G401 (cell line): ENCODE results near the gene PDE9A. TPM values are rescaled to one million over a fixed set of nuclear protein-coding genes. Genes with fewer than 3 reads are reported as not detected.
A peak's percentile ranks its signal among the peaks of the same experiment; 100 is the strongest.

Experiments
- DNase-seq: peaks from one replicate; pipeline ENCODE4 v3.0.0-alpha.2; 2015; ENCODE audit warnings: low spot score
- in situ Hi-C: cut with HindIII; loops from 2 replicates; pipeline ENCODE4 v1.10.0; 2016; ENCODE audit warnings: low sequenced_read_pairs, mixed read lengths
- total RNA-seq: library from RNA; depleted of rRNA; stranded (reverse); fragments of >200 nt; shearing (Covaris generic); gene quantifications from 2 replicates; pipeline ENCODE4 v1.2.3, GENCODE V29; 2014

PDE9A gene
- total RNA-seq, 1 experiment from 2014 or later = 5.7 TPM

- DNase-seq = no peak
- in situ Hi-C loops = no loop called here
These were observed 106.1 kb downstream of the PDE9A start for GRCh38 chr21:42759594-42759927.

DNA sequence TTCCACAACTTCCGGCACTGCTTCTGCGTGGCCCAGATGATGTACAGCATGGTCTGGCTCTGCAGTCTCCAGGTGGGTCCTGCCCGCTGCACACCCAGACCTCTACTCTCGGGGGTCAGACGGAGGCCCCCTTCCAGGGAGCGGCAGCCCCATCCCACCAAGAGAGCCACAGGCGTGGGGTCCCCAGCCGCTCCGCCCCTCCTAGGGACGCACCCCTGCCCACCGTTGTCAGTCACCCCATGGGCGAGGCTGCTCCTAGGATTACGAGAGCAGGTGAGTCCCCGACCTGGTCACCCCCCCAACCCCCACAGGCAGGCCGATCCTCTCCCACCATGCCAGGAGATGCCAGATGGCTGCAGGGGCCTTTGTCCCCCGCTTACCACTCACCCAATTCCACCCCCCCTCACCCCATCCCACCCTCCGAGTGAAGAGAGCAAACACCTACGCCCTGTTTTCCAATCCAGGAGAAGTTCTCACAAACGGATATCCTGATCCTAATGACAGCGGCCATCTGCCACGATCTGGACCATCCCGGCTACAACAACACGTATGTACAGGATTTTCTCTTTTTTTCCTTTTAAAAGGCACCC is 107.0 kb downstream of the PDE9A start:
- in situ Hi-C loops = no loop called here
- no peak for DNase-seq

DNA sequence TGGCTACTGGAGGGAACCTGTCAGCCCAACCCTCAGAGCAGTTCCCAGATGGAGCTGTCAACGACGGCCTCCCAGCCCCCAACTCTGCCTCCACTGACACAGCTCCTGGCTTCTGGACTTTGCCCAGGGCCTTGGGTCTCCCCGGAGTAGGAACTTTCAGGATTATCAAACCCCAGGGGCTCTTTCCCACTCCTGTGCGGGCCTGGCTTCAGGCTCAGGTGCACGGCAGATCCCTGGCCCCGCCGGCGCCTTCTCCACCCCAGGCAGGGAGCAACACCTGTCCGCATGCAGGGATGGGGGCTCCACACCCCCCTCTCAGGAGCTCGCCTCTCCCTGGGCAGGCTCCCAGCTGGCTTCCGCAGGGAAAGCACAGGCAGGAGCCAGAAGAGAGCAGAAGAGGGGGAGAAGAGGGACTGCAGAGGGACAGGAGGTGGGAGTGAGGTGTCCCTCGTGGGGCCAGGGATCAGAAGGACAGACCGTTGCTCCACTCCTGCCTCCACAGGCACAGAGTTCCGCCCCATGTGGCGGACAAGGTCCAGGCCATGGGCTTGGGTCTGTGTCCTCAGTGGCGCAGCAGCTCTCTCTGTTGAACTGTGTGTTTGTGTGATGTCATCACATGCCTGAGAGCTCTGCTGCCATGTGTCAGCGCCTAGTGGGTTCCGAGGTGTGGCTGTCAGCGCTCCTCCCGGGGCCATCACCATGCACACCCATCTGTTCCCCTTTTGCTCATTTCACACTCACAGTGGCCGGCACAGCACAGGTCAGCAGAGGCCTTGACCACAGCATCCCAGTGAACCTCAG is 107.7 kb downstream of the PDE9A start:
- in situ Hi-C loops = no loop called here
- DNase-seq = peak; percentile 76

GRCh38 chr21:42761776-42762335 is 108.4 kb downstream of the PDE9A start:
- DNase-seq = no peak
- in situ Hi-C loops = no loop called here

DNA sequence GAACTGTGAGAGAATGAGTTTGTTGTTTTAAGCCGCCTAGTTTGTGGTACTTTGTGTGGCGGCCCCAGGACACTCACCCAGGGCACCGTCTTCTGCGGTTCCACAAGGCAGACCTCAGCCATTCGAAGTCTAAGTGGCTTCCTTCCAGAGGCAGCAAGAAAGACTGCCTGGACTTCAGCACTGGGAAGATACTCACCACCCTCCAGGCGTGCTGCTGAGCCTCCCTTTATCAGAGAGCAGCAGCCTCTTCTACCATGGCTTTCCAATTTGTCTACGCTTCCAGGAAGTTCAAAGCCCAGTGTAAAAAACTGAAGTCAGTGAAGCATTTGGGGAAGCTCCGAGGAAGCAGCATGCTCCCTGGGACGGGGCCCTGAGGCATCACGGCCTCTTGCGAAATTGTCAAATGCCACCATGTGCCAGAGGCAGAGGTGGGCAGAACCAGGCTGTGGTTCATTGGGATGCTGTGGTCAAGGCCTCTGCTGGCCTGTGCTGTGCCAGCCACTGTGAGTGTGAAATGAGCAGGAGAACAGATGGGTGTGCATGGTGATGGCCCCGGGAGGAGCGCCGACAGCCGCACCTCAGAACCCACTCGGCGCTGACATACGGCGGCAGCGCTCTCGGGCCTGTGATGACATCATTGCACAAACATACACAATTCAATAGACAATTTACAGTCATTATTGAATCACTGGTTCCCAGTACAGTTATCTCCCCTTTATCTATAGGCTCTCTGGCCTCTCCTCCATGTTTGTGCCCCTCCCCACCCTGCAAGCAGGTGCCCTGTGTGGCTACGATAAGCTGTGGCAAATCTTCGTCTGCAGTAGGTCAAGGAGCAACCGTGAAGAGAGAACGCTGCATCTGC is 110.4 kb downstream of the PDE9A start:
- in situ Hi-C loops = no loop called here

GRCh38 chr21:42764443-42764760 is 111.0 kb downstream of the PDE9A start:
- in situ Hi-C loops = no loop called here
- no peak for DNase-seq

More for the DNA sequence above, 110.4 kb downstream of the PDE9A start:
- DNase-seq = no peak

GRCh38 chr21:42764883-42765282 is 111.5 kb downstream of the PDE9A start:
- no peak for DNase-seq
- in situ Hi-C loops = no loop called here

DNA sequence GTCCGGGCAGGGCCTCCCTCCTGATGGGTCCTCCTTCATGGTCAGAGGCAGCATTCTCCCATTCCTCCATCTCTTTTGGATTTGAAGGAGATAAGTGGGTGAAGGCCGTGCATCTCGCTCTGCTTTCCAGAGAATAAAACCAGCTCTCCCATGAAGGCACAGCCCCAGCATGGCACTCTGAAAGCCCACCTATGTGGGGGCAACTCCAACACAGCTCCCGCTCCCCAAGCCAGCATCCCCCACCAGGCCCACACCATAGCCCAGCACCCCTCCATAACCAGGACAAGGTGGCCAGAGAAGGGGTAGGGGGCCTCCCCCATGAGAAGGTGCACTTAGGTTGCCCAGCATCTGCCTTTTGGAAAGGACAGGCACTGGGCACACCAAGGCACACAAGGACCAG is 112.2 kb downstream of the PDE9A start:
- no peak for DNase-seq
- in situ Hi-C loops = no loop called here

GRCh38 chr21:42766739-42767560 is 113.5 kb downstream of the PDE9A start:
- in situ Hi-C loops = no loop called here
- no peak for DNase-seq

- in situ Hi-C loops = no loop called here
- no peak for DNase-seq
These were observed 114.1 kb downstream of the PDE9A start for GRCh38 chr21:42767561-42767835.

DNA sequence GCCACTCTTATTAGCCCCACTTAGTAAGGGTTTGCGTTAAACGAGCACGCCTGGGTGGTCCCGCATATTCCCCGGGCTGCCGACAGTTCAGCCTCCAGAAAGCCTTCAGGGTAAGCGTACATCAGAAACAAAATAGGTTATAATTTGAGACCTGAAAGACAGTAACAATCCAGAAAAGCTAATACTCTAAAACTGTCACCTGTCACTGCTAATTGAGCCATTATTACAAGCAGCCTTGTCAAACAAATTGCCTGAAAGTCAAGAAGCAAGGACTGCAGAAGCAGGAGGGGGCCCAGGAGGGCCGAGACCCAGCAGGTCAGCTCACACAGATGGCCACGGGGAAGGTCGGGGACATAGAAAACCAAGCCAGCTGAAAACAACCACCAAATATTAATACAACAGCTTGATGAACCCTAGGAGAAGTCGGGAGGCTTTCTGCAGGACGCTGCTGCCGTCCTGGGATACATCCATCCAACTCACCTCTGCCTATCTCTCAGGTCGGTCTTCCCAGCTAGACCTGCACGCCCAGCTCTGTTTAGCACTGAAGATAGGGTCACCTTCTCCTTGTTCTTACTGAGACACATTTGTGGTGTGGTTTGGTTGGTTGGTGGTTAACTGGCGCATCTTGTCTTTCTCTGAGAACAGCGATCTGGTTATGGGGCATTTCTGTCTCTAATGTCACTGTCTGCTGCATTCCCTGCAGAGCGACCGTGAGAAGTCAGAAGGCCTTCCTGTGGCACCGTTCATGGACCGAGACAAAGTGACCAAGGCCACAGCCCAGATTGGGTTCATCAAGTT is 115.1 kb downstream of the PDE9A start:
- in situ Hi-C loops = no loop called here
- DNase-seq = no peak

- in situ Hi-C loops = no loop called here
- DNase-seq = no peak
These were observed 115.9 kb downstream of the PDE9A start for GRCh38 chr21:42769183-42769819.

- in situ Hi-C loops = no loop called here
- no peak for DNase-seq
These were observed 116.6 kb downstream of the PDE9A start for GRCh38 chr21:42769820-42770716.

GRCh38 chr21:42770717-42771502 is 117.5 kb downstream of the PDE9A start:
- DNase-seq = no peak
- in situ Hi-C loops = no loop called here

DNA sequence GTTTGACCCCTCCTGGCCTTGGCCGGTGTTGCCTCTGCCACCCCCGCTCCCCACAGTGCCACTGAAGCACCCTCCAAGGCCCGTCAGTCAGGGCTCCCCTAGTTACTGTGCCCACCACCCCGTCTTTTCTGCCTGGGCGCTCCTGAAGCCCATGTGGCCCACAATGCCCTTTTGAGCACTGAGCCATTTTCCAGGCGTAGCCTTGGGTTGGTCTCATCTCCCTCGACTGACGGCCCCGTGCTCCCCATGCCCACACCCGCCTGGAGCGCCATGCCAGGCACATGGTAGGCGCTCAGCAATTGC is 118.0 kb downstream of the PDE9A start:
- no peak for DNase-seq
- in situ Hi-C loops = no loop called here

GRCh38 chr21:42775123-42775522 is 121.7 kb downstream of the PDE9A start:
- in situ Hi-C loops = no loop called here
- no peak for DNase-seq

DNA sequence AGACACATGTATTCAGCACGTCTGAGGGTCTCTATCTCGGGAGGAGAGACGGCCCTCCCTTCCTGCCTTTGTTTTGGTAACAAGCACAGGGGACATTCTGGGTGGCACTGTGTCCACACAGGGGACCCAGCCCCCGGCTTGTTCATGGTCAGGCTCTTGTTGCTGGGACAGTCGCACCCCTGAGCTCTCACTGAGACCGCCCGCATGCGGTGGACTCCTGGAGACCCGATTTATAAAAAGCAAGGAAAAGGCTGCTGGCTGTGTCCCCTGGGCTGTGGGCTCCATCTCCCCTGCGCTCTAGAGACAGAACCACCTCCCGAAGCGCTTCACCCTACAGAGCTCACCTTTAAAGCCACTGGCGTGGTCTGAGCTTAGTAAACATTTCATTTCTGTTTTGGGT is 122.5 kb downstream of the PDE9A start:
- DNase-seq = no peak
- in situ Hi-C loops = no loop called here
